GM21529 (cell line): ENCODE results near the gene GLI2.

Experiments used
- ATAC-seq: cut with Tn5 transposase; IDR thresholded peaks from one replicate; pipeline ENCODE4 v1.9.1; 2021; ENCODE audit not compliant: unreplicated experiment

The GLI2 gene

DNA sequence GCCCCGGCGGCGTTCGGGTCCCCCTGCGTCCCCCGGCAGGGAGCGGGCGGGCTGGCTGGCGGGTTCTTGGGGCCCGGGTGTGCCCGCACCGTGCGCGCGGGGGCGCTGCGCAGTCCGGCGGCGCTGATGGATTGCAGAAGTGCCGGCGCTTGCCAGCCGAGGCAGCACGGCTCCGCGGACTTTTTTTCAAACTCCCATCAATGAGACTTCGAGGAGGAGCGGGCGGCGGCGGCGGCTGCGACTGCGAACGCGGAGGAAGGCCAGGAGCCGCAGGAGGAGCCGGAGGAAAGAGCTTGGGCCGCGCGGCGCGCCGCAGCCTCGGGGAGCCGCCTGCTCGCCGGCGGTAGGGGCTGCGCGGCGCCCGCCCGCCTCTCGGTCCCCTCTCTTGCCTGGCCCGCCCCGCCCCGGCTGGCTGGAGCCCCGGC, at the start of gene GLI2:
TSS of gene GLI2 (plus strand) at position 123 of the 425 bp plus-strand sequence. CDS start 61,453 bp downstream, outside the sequence.
- ATAC-seq, result no peak

- no peak for ATAC-seq
These were observed 49.7 kb upstream of the GLI2 start for GRCh38 chr2:120685974-120686297.

- ATAC-seq, result no peak
These were observed 49.0 kb upstream of the GLI2 start for GRCh38 chr2:120686511-120687168.

- ATAC-seq, result no peak
These were observed 48.5 kb upstream of the GLI2 start for GRCh38 chr2:120687210-120687609.

DNA sequence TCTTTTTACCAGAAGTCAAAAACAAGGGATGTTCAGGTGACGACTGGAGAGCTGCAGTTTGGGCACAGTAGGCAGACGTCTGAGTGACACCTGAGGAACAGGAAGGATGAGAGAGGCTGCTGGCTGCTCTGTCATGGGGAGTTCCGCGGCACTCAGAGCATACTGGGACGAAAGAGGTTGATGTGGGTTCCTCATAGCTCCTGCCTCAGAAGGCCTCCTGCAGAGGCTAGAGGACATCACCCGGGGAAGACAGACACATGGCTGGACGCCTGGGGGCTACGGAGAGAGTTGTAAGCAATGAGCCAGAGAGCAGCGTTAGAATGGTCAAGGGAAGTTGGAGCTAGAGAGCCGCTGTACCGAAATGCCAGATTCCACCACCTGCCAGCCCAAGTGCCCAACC, 45.1 kb upstream of the GLI2 start:
- no peak for ATAC-seq

DNA sequence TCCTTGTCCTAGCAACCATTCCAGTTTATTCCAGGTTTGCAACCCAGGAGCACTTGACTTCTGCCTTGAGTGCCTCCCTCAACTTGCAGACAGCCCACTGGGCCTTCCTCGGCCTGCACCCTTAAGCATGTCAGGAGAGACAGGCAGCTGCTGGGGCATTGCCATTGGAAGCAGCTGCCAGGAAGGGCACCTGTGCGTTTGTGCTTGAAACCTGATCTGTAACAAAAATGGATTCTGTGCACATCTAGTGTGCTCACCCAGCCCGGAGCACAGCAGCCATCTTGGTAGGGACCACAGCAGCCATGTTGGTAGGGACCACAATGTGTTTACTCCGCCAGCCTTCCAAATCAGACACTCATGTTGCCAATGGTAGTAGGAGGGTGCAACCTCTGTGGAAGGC, 44.3 kb upstream of the GLI2 start:
- ATAC-seq, result no peak

GRCh38 chr2:120692691-120693090, 43.0 kb upstream of the GLI2 start:
- no peak for ATAC-seq

GRCh38 chr2:120693121-120693520, 42.5 kb upstream of the GLI2 start:
- ATAC-seq, result no peak

- no peak for ATAC-seq
These were observed 41.6 kb upstream of the GLI2 start for GRCh38 chr2:120694034-120694433.

GRCh38 chr2:120697471-120697870, 38.2 kb upstream of the GLI2 start:
- ATAC-seq, result no peak

- no peak for ATAC-seq
These were observed 36.4 kb upstream of the GLI2 start for GRCh38 chr2:120699292-120699691.

DNA sequence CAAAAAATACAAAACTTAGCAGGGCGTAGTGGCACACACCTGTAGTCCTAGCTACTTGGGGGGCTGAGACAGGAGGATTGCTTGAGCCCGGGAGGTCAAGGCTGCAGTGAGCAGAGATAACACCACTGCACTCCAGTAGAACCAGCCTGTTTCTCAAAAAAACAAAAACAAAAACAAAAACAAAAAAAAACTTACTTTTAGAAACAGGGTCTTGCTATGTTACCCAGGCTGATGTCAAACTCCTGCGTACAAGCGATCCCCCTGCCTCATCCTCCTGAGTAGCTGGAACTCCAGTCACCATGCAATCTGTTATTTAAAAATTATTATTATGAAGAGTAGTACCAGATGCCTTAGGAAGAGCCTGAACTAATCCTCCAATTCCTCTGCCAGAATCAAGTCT, 35.0 kb upstream of the GLI2 start:
- ATAC-seq, result no peak

DNA sequence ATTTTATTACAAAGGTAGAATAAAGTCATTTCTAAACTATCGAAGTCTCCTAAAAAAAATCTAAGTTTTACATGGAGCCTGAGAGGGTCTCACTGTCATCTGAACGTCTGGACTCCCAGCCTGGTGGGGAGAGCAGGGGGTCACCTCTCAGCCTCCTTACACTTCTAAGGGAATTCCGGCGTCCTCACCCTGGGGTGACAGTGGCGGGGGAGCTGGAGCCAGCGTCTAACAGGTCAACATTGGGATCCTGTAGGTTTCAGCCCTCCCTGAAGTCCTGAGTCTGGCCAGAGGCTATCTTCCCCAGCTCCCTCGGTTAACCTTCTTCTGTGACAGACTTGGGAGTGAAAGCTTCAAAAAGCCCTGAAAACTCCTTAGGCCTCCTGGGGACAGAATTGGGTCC, 34.6 kb upstream of the GLI2 start:
- no peak for ATAC-seq

- ATAC-seq, result no peak
These were observed 34.2 kb upstream of the GLI2 start for GRCh38 chr2:120701499-120701898.

GRCh38 chr2:120702061-120702460, 33.6 kb upstream of the GLI2 start:
- ATAC-seq, result no peak

DNA sequence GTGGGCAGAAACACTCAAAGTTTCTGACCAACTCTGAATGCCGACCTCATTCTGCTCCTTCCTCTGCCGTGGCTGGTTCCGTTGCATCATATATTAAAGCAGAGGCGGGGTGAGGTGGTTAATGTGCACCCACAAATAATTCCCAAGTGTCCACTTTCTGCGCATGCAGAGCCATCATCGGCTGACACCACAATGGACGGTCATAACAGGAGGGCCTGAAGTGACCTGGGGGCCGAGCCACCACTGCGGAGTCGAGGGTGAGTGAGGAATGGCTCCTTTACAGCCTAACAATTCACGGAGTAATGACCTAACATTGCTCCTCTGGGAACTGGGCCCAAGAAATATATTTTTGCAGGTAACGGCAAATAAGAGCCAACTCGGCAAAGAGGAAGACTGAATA, 32.9 kb upstream of the GLI2 start:
- ATAC-seq, result no peak

DNA sequence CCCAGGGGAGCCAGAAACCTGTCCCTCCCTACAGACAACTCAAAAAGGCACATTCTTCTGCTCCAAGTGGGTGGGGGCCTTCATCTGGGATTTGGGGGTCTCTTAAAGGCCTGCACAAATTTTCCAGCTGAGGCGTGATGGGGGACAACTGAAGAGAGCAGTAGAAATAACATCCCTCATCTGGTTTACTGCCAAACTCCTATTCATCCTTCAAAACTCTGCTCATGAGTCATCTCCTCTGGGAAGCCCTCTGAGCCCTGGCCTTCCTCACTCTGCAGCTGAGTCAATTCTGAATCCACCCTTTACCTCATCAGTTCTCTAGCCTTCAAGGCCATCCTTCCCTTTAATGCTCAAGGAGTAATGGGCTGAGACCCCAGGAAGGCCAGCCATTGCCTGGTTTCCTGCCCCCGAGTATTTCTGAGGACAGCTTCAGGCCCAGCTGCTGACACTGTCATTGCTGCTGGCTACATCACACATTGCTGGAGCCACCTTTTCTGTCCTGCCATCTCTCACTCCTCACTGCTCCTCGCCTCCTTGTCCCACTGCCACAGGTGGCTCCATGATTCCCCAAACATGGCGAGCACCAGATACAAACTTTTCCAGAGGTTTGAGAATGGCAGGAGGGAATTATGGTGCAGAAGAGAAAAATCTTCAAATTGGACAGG, 32.2 kb upstream of the GLI2 start:
- ATAC-seq, result no peak

- no peak for ATAC-seq
These were observed 31.0 kb upstream of the GLI2 start for GRCh38 chr2:120704696-120705095.

DNA sequence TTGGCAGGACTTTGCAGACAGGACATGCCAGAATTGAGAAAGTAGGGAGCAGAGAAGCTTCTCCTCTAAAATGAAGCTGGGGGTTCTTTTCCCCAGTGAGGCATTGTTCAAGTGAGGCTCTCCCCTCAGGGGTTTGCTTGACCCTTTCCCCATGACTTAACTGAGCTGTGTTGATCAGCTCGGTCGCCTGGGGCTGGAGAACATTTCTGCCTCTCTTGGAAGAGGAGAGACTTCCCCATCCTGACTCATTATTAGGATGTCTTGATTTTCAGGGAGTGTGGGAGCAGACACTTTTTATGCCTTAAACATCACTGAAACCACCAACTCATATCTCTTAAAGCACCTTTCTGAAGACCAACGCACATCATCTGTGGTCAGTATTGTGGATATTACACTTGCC, 27.9 kb upstream of the GLI2 start:
- no peak for ATAC-seq

- no peak for ATAC-seq
These were observed 26.6 kb upstream of the GLI2 start for GRCh38 chr2:120708944-120709607.

- no peak for ATAC-seq
These were observed 26.0 kb upstream of the GLI2 start for GRCh38 chr2:120709608-120710041.

- ATAC-seq, result no peak
These were observed 25.4 kb upstream of the GLI2 start for GRCh38 chr2:120710256-120710655.
